ENCODE data around the gene ACP1.

Gene ACP1

GRCh38 chr2:271917-272316 is 7.2 kb downstream of the ACP1 start:
- TF ChIP-seq TAF1 (IDR thresholded peaks at IDR 0.05; ENCODE audit: borderline replicate concordance, low read depth, low read length) (no peak), POLR2A (IDR thresholded peaks at IDR 0.05; ENCODE audit: low read depth, low read length) (no peak), POLR2AphosphoS5 (IDR thresholded peaks at IDR 0.05; ENCODE audit: low read depth, low read length) (no peak)
- DNase-seq (ENCODE audit: insufficient read length) (no peak), FAIRE-seq (no peak)

- no peak for TF ChIP-seq TAF1 (IDR thresholded peaks at IDR 0.05; ENCODE audit: borderline replicate concordance, low read depth, low read length)
- no peak for TF ChIP-seq POLR2AphosphoS5 (IDR thresholded peaks at IDR 0.05; ENCODE audit: low read depth, low read length)
- TF ChIP-seq POLR2A (IDR thresholded peaks at IDR 0.05; ENCODE audit: low read depth, low read length): no peak
- DNase-seq (ENCODE audit: insufficient read length) (no peak), FAIRE-seq (no peak)
Measured at GRCh38 chr2:273333-273732, 8.6 kb downstream of the ACP1 start.

GRCh38 chr2:274503-274902 is 9.8 kb downstream of the ACP1 start:
- FAIRE-seq: no peak
- no peak for DNase-seq (ENCODE audit: insufficient read length)
- no peak for TF ChIP-seq POLR2AphosphoS5 (IDR thresholded peaks at IDR 0.05; ENCODE audit: low read depth, low read length)
- no peak for TF ChIP-seq POLR2A (IDR thresholded peaks at IDR 0.05; ENCODE audit: low read depth, low read length)
- no peak for TF ChIP-seq TAF1 (IDR thresholded peaks at IDR 0.05; ENCODE audit: borderline replicate concordance, low read depth, low read length)

- TF ChIP-seq TAF1 (IDR thresholded peaks at IDR 0.05; ENCODE audit: borderline replicate concordance, low read depth, low read length) (no peak), POLR2AphosphoS5 (IDR thresholded peaks at IDR 0.05; ENCODE audit: low read depth, low read length) (no peak), POLR2A (IDR thresholded peaks at IDR 0.05; ENCODE audit: low read depth, low read length) (no peak)
- FAIRE-seq (peak; percentile 85), DNase-seq (ENCODE audit: insufficient read length) (no peak)
Measured at GRCh38 chr2:275466-275865, 10.7 kb downstream of the ACP1 start.

- FAIRE-seq (no peak), DNase-seq (ENCODE audit: insufficient read length) (no peak)
- no peak for TF ChIP-seq POLR2A (IDR thresholded peaks at IDR 0.05; ENCODE audit: low read depth, low read length)
- TF ChIP-seq TAF1 (IDR thresholded peaks at IDR 0.05; ENCODE audit: borderline replicate concordance, low read depth, low read length): no peak
- TF ChIP-seq POLR2AphosphoS5 (IDR thresholded peaks at IDR 0.05; ENCODE audit: low read depth, low read length): no peak
Measured at GRCh38 chr2:278312-278926, 13.7 kb downstream of the ACP1 start.

- DNase-seq (ENCODE audit: insufficient read length) (no peak), FAIRE-seq (no peak)
- TF ChIP-seq POLR2AphosphoS5 (IDR thresholded peaks at IDR 0.05; ENCODE audit: low read depth, low read length): no peak
- TF ChIP-seq TAF1 (IDR thresholded peaks at IDR 0.05; ENCODE audit: borderline replicate concordance, low read depth, low read length): no peak
- no peak for TF ChIP-seq POLR2A (IDR thresholded peaks at IDR 0.05; ENCODE audit: low read depth, low read length)
Measured at GRCh38 chr2:278927-279320, 14.2 kb downstream of the ACP1 start.

- DNase-seq (ENCODE audit: insufficient read length) (no peak), FAIRE-seq (no peak)
- no peak for TF ChIP-seq POLR2AphosphoS5 (IDR thresholded peaks at IDR 0.05; ENCODE audit: low read depth, low read length)
- no peak for TF ChIP-seq POLR2A (IDR thresholded peaks at IDR 0.05; ENCODE audit: low read depth, low read length)
Measured at GRCh38 chr2:279366-279765, 14.6 kb downstream of the ACP1 start.

GRCh38 chr2:279956-280649 is 15.4 kb downstream of the ACP1 start:
- no peak for TF ChIP-seq POLR2AphosphoS5 (IDR thresholded peaks at IDR 0.05; ENCODE audit: low read depth, low read length)
- TF ChIP-seq TAF1 (IDR thresholded peaks at IDR 0.05; ENCODE audit: borderline replicate concordance, low read depth, low read length): no peak
- no peak for TF ChIP-seq POLR2A (IDR thresholded peaks at IDR 0.05; ENCODE audit: low read depth, low read length)
- no peak for DNase-seq (ENCODE audit: insufficient read length)
- FAIRE-seq: no peak

- TF ChIP-seq POLR2AphosphoS5 (IDR thresholded peaks at IDR 0.05; ENCODE audit: low read depth, low read length) (no peak), POLR2A (IDR thresholded peaks at IDR 0.05; ENCODE audit: low read depth, low read length) (0 out of 2 replicates have a peak, but pooled peaks have one; percentile 18), TAF1 (IDR thresholded peaks at IDR 0.05; ENCODE audit: borderline replicate concordance, low read depth, low read length) (no peak)
- DNase-seq (ENCODE audit: insufficient read length) (no peak), FAIRE-seq (no peak)
Measured at GRCh38 chr2:280650-281110, 15.9 kb downstream of the ACP1 start.

- TF ChIP-seq POLR2A (IDR thresholded peaks at IDR 0.05; ENCODE audit: low read depth, low read length): no peak
- no peak for TF ChIP-seq POLR2AphosphoS5 (IDR thresholded peaks at IDR 0.05; ENCODE audit: low read depth, low read length)
- no peak for TF ChIP-seq TAF1 (IDR thresholded peaks at IDR 0.05; ENCODE audit: borderline replicate concordance, low read depth, low read length)
- FAIRE-seq (no peak), DNase-seq (ENCODE audit: insufficient read length) (no peak)
Measured at GRCh38 chr2:281381-281780, 16.6 kb downstream of the ACP1 start.

GRCh38 chr2:282371-283263 is 17.9 kb downstream of the ACP1 start:
- no peak for DNase-seq (ENCODE audit: insufficient read length)
- FAIRE-seq: no peak
- TF ChIP-seq POLR2A (IDR thresholded peaks at IDR 0.05; ENCODE audit: low read depth, low read length) (no peak), POLR2AphosphoS5 (IDR thresholded peaks at IDR 0.05; ENCODE audit: low read depth, low read length) (no peak), TAF1 (IDR thresholded peaks at IDR 0.05; ENCODE audit: borderline replicate concordance, low read depth, low read length) (no peak)

All from GM12892 (cell line).